Lower leg skin (tissue), 4 donors: ENCODE data around the gene SLCO1B3. TPM values are rescaled to one million over a fixed set of nuclear protein-coding genes. Genes with fewer than 3 reads are reported as not detected.
"Not testable (repeated sequence)": the region's sequence is repeated elsewhere in the genome, so short reads cannot be mapped to it uniquely, and the experiment has no call there.

Source experiments
- DNase-seq, 2 donors: peaks; one replicate each; pipeline ENCODE4 v3.0.0-alpha.2; 2019; ENCODE audit warnings: low spot score in 2 of 2
- H3K4me3 ChIP-seq: fragments of 200-600 bp; sonication (generic); 2 replicates; pipeline ENCODE4 v1.5.1; 2017; ENCODE audit warnings: mild to moderate bottlenecking, low read depth; ENCODE audit not compliant: poor library complexity, severe bottlenecking
- POLR2A ChIP-seq, 2 donors: fragments of 450-650 bp; IDR thresholded peaks; one replicate each; pipeline ENCODE4 v1.6.1; 2016 to 2017; ENCODE audit warnings: antibody characterized with exemption in 2 of 2, mild to moderate bottlenecking in 1 of 2, moderate library complexity in 1 of 2
- WGBS, 2 donors: methylation state at CpG; one replicate each; pipeline ENCODE4 v1.1.5; 2018; 5-methylcytosine and 5-hydroxymethylcytosine counted together
- intact Hi-C: fragments of 100-400 bp; cut with DNase I; formaldehyde crosslinking; loops from one replicate; pipeline ENCODE4 v1.15.0; 2023; ENCODE audit warnings: low total_unique reads
- total RNA-seq, 4 donors: library from RNA; depleted of rRNA; stranded (reverse); fragments of >200 nt; gene quantifications; one replicate each; pipeline ENCODE4 v1.1.0, GENCODE V29; 2016
- TF ChIP-seq, protein P1 (sequence below), 3 donors: fragments of 450-650 bp; IDR thresholded peaks; one replicate each; pipeline ENCODE4 v1.5.1; 2016; ENCODE audit warnings: antibody characterized with exemption in 3 of 3, mild to moderate bottlenecking in 3 of 3, moderate library complexity in 2 of 3

Gene SLCO1B3, protein sequence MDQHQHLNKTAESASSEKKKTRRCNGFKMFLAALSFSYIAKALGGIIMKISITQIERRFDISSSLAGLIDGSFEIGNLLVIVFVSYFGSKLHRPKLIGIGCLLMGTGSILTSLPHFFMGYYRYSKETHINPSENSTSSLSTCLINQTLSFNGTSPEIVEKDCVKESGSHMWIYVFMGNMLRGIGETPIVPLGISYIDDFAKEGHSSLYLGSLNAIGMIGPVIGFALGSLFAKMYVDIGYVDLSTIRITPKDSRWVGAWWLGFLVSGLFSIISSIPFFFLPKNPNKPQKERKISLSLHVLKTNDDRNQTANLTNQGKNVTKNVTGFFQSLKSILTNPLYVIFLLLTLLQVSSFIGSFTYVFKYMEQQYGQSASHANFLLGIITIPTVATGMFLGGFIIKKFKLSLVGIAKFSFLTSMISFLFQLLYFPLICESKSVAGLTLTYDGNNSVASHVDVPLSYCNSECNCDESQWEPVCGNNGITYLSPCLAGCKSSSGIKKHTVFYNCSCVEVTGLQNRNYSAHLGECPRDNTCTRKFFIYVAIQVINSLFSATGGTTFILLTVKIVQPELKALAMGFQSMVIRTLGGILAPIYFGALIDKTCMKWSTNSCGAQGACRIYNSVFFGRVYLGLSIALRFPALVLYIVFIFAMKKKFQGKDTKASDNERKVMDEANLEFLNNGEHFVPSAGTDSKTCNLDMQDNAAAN
- total RNA-seq, result not detected

DNA sequence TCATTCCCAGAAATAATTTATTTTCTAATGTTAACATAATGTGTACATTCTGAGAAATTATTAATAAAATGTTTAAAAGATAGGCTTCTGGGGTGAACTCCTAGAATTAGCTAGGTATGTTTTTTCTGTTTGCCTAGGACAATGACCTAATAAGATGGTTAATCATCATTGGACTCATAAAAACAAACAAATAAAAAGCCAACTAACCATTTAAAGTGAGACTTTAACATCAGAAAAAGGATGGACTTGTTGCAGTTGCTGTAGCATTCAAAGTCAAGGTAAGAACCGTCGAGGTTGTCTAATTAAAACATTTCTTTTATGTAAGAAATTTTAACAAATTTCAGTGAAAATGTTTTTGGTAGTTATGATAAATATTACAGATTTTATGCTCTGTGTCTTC lies at the start of gene SLCO1B3:
SLCO1B3 (plus strand) TSS at position 219 of the 400 bp plus-strand sequence. CDS start 5,034 bp downstream, outside the sequence.
- no peak for DNase-seq
- TF ChIP-seq, protein P1, sequence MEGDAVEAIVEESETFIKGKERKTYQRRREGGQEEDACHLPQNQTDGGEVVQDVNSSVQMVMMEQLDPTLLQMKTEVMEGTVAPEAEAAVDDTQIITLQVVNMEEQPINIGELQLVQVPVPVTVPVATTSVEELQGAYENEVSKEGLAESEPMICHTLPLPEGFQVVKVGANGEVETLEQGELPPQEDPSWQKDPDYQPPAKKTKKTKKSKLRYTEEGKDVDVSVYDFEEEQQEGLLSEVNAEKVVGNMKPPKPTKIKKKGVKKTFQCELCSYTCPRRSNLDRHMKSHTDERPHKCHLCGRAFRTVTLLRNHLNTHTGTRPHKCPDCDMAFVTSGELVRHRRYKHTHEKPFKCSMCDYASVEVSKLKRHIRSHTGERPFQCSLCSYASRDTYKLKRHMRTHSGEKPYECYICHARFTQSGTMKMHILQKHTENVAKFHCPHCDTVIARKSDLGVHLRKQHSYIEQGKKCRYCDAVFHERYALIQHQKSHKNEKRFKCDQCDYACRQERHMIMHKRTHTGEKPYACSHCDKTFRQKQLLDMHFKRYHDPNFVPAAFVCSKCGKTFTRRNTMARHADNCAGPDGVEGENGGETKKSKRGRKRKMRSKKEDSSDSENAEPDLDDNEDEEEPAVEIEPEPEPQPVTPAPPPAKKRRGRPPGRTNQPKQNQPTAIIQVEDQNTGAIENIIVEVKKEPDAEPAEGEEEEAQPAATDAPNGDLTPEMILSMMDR (IDR thresholded peaks at IDR 0.05), result no peak
- TF ChIP-seq POLR2A (IDR thresholded peaks at IDR 0.05), result no peak
- intact Hi-C loops, result no loop called here
- no peak within 1 kb of the TSS for H3K4me3 ChIP-seq
- 86 to 90% methylated on average over 2 of the region's 2 CpGs for WGBS, 2 donors

DNA sequence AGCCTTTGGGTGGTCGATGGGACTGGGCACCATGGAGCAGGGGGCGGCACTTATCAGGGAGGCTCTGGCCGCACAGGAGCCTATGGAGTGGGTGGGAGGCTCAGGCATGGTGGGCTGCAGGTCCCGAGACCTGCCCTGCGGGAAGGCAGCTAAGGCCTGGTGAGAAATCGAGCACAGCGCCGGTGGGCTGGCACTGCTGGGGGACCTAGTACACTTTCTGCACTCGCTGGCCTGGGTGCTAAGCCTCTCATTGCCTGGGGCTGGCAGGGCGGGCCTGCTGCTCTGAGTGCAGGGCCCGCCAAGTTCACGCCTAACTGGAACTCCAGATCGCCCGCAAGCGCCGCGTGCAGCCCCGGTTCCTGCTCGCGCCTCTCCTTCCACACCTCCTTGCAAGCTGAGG lies 33.1 kb upstream of the SLCO1B3 start:
- DNase-seq, result no peak
- no peak overlapping the region for H3K4me3 ChIP-seq
- 71 to 81% methylated on average over 9 to 15 of the region's 20 CpGs for WGBS, 2 donors
- intact Hi-C loops, result no loop called here
- TF ChIP-seq, protein P1 (IDR thresholded peaks at IDR 0.05), result no peak
- TF ChIP-seq POLR2A (IDR thresholded peaks at IDR 0.05), result no peak

DNA sequence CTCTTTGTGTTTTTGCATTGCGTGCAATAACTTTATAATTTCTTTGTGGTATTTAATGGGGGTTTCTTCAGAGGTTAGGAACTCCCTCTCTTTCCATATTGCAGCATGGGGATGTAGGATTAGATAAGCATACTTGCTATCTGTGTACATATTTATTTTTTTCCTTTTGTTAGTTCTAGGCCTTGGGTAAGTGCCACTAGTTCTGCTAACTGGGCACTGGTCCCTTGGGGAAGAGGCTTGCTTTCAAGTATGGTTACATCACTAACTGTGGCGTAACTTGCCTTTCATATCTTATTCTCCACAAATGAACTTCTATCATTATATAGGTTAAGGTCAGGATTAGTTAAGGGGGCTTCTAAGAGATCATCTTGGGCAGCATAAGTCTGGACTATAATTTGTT lies 31.5 kb upstream of the SLCO1B3 start:
- 86 to 95% methylated on average over 2 of the region's 2 CpGs for WGBS, 2 donors
- no peak overlapping the region for H3K4me3 ChIP-seq
- intact Hi-C loops, result no loop called here
- DNase-seq, result no peak
- TF ChIP-seq, protein P1 (IDR thresholded peaks at IDR 0.05), result no peak
- no peak for TF ChIP-seq POLR2A (IDR thresholded peaks at IDR 0.05)

DNA sequence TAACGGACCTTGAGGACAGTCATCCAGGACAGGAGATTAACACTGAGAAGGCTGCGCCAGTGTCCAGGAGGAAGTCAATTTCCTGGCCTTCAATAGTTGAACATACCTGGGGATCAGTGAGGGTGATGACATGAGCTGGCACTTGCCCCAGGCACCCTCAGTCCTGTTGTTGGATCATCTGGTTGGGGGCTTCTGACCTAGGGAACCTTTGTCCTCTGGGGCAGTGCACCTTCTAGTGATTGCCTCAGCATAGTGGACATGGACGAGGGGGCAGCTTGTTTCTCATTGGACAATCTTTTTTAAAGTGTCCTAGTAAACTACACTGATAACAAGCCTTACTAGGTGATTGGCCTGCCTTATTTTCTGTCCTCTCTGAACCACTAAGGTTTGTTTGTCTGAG lies 30.5 kb upstream of the SLCO1B3 start:
- intact Hi-C loops, DNase-seq, H3K4me3 ChIP-seq: not testable (repeated sequence)
- WGBS, 2 donors, result 50 to 56% methylated on average over 3 of the region's 3 CpGs

DNA sequence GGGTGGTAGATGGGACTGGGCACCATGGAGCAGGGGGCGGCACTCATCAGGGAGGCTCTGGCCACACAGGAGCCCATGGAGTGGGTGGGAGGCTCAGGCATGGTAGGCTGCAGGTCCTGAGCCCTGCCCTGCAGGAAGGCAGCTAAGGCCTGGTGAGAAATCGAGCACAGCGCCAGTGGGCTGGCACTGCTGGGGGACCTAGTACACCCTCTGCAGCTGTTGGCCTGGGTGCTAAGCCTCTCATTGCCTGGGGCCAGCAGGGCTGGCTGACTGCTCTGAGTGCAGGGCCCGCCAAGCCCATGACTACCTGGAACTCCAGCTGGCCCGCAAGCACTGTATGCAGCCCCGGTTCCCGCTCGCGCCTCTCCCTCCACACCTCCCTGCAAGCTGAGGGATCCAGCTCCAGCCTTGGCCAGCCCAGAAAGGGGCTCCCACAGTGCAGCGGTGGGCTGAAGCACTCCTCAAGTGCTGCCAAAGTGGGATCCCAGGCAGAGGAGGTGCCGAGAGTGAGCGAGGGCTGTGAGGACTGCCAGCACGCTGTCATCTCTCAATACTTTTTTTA lies 26.6 kb upstream of the SLCO1B3 start:
- DNase-seq, H3K4me3 ChIP-seq, intact Hi-C loops: not testable (repeated sequence)
- WGBS, 2 donors, result 93 to 97% methylated on average over 9 to 10 of the region's 13 CpGs

DNA sequence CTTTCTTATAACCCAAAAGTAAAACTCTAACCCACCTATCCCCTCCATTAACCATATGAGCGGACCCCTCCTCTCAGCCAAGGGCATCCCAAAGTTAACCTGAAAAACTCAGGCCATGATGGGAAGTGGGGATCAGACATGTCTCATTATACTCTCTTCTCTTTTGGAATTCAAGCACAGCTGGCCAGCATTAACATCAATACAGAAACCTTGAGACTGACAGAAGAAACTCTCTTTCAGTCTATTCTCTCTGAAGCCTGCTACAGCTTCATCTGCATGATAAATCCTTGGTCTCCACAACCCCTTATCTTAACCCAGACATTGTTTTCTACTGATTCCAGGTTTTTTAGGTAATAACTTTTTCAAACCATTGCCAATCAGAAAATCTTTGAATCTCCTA lies 17.5 kb upstream of the SLCO1B3 start:
- intact Hi-C loops, result no loop called here
- no peak for TF ChIP-seq POLR2A (IDR thresholded peaks at IDR 0.05)
- TF ChIP-seq, protein P1 (IDR thresholded peaks at IDR 0.05), result no peak
- H3K4me3 ChIP-seq, result no peak overlapping the region
- no peak for DNase-seq
- 93 to 96% methylated on average over 1 of the region's 1 CpG for WGBS, 2 donors
